HG03139 (cell line): ENCODE results near the gene CFAP54.

Source experiments
- ATAC-seq: cut with Tn5 transposase; IDR thresholded peaks from one replicate; pipeline ENCODE4 v1.9.1; 2021; ENCODE audit not compliant: unreplicated experiment

CFAP54 gene

DNA sequence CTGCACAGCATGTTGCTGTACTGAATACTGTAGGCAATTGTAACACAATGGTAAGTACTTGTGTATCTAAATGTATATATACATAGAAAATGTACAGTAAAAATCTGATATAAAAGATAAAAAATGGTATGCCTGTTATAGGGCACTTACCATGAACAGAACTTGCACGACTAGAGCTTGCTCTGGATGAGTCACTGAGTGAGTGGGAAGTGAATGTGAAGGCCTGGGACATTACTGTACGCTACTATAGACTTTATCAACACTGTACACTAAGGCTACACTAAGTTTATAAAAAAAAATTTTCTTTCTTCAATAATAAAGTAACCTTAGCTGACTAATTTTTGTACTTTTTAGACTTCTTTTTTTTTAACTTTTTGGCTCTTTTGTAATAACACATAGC, 393.5 kb downstream of the CFAP54 start:
- no peak for ATAC-seq

DNA sequence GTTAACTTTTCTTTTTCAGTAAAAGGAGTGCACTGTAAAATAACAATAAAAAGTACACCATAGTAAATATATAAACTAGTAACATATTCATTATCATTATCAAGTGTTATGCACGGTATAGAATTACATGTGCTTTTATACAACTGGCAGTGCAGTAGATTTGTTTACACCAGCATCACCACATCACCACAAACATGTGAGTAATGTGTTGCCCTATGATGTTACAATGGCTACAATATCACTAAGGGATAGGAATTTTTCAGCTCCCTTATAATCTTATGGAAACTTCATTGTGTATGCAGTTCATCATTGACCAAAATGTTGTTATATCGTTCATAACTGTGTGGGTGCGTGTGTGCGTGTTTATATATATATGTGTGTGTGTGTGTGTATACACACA, 394.2 kb downstream of the CFAP54 start:
- no peak for ATAC-seq

DNA sequence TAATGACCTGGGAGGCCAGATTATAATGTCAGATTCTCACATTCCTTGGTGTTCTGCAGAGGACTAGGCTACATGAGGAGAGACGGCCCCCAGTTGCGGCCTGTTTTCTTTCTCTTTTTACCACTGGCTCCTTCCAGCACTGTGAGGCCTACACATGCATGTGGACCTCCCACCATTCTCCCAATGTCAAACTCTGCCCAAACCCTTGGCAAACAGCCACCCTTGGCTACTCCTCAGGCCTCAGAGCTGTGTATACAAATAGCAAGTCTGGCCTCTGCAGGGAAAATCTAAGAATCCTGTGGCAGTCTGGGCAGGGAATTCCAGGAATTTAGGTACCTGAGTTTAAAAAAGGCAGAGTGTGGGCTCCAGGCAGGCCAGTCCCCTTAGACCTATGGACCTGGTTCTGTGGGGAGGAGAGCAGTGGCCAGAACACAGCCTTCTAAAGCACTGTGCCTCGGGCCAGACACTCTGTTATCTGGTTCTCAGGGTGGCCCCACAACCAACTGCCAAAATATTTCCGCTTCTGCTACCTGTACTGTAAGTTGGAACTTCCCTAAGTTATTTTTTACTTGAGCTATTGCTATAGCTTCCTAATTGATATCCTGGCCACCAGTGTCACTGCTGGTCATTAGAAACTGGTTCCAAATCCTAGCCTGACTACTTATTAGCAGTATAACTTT, 397.8 kb downstream of the CFAP54 start:
- ATAC-seq: no peak

DNA sequence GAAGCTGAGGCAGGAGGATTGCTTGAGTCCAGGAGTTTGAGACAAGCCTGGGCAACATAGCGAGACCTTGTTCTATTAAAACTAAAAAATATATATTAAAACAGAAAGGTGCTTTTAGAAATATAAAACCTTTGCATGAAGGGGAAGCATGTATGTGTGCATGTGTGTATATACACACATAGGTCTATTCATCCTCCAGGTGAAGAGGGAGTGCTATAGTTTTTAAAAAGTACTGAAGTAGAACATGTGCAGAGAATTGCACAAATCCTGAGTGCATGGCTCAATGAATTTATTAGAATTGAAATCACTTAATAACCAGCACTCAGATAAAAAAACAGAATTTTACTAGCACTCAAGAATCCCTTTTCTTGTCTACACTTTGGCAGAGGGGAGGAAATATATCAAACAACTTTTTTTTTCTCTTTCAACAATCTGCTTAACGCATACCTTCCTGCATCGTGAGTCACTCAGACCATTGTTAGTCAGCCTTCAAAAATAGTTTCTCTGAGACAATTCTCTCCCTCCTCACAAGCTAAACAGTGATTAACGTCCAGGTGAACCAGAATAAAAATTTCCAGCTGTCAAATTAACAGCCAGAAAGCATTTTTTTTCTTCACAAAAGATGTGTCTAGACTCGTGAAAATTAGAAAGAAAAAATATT, 400.0 kb downstream of the CFAP54 start:
- ATAC-seq: no peak

DNA sequence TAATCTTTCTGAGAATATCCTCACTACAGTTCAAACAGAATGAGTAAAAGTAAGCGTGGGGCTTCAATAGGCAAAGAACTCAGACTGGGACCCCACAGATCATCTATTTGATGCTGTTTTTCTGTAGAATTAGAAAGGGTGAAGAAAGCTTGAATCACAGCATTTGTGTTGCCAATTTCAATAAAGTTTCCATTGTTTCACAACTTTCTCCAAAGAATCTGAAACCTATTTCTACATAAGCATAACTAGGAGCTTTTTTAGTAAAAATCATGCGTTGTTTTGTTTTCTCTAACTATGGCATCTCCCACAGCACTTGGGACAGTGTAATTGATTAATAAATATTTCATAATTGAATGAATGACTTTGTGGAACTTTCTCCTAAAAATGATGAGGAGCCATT, 401.0 kb downstream of the CFAP54 start:
- ATAC-seq: no peak

DNA sequence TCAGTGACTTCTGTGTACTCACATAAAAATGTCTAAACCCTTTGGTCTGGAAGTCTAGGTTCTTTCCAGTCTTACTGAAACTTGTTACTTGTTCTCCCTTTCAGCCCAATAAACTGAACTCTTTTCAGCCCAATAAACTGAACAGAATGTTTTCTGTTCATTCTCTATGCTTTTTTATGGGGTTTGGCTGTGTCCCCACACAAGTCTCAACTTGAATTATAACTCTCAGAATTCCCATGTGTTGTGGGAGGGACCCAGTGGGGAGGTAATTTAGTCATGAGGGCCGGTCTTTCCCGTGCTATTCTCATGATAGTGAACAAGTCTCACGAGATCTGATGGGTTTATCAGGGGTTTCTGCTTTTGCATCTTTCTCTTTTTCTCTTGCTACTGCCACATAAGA, 402.7 kb downstream of the CFAP54 start:
- ATAC-seq: no peak

DNA sequence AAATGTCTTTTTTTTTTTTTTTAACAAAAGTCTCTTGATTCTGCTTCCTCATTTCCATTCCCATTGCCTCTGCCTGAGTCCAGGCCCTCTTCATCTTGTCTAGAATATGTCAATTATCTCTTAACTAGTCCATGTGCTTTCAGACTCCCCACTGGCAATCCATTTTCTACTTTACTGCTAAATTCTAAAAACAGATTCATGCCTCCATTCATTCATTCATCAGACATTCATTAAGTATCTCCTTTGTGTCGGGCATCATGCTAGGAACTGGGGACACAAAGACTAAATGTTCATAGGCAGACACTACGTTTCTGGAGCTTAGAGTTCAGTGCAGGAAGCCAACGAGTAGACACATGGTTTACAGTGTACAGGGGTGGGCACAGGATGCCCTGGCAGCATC, 408.0 kb downstream of the CFAP54 start:
- ATAC-seq: no peak

DNA sequence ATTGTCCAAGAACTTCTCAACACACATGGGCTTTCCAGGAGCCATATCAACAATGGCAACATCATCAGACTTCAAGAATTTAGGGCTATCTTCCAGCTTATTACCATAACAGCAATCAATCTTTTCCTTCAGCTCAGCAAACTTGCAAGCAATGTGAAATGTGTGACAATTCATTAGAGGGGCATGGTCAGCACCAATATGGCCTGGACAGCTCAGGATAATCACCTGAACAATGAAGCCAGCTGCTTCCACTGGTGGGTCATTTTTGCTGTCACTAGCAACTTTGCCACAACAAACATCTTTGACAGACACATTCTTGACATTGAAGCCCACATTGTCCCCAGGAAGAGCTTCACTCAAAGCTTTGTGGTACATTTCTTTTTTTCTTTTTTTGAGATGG, 411.8 kb downstream of the CFAP54 start:
- ATAC-seq: no peak

DNA sequence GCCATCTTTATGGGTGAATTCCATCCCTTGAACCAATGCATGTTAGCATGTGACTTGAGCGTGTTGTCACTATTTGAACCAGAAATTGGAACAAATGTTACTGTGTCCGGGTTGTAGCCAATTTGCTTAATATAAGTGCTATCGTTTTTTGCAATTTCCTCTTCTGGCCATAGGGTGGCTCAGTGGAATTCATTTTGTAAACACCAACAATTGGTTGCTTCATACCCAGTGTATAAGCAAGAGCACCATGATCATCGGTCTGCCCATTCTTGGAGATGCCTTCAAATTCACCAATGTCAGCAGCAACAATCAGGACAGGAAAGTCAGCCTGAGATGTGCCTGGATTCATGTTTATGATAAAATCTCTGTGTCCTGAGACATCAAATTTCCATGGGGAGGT, 412.7 kb downstream of the CFAP54 start:
- ATAC-seq: no peak

DNA sequence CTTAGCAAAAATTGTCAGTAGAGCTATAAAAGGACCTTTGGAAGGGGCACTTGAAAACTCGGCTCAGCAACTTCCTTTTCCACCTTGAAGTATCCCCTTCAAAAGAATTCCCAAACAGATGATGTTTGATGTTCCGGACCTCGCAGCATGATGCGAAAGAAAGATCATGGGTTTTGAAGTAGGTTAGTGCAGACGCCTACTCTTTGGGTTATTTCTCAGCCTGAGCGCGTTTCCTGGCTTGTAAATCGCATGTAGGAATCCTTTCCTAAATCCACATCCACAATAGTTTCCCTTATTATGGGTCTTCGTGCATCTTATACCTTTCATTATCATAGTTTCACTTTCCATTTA, 417.1 kb downstream of the CFAP54 start:
- ATAC-seq: no peak

DNA sequence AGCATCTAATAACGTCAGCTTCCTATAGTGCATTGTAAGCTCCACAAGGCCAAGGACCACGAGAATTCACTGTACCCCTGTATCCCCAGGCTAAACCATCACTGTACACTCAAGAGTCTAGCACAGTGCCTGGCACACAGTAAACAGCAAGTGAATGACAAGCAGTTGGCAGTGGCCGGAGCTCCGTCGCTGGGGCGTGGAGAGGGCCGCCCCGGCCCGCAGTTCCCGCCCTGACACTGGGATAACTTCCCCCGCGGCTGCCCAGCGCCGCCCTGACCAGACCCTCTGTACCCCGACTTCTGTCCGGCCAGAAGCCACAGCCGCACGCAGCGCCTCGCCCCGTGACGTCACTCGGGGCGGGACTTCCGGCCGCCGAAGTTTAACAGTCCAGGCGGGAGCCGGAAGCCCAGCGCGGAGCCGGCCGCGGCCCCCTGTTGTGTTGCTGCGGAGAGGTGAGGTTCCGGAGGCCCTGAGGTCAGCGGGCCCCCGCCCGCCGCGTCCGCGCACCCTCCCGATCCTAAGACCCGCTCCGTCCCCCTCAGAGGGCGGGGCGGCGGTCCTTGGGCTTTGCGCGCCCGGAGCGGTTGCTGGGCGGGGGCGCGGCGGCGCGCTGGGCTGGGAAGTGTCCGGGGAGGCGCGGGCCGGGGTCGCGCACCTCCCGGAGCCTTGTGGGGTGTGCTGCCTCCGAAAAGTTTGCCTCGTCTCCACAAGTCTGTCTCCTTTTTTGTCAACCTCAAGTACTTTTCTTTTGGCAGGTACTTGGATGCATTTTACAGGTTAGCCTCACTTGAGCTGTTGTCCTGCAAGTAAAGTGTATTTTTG, 417.7 kb downstream of the CFAP54 start, which contains the start of gene NEDD1:
Gene NEDD1 (plus strand): TSS at position 409 of the 822 bp plus-strand sequence. CDS start 2,503 bp downstream, outside the sequence.
- ATAC-seq: peak; percentile 96

DNA sequence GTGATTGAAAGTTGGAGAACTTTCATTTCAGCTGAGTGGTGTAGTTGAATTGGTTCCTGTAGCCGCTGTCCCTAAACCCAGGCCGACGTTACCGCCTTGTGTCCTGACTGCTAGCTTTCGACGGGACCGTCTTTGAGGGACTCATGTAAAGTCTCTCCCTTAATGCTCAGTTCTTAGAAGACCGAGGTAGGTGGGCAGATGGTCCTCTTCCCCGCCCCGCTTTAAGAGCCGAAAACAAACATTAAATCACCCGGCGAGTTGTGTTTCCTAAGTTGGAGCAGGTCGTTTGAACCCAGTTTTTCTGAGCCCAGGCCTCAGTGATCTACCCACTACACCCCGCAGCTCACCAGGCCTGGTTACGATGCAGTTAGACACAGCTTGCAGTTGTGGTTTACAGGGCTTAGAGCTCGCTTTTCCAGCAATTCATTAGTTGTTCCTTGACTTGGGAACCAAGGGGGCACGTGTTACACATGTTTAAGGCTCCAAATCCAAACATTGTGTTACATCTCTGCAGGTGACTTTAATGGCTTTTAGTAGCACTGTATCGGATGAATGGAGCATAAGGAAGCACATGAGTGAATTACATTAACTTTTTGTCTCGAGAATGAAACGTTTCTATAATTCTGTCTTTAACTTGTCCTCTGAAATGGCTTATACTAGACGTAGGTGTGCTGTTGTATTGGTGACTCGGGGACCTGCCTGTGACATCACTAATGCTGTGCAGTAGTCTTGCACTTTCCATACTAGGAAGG, 418.5 kb downstream of the CFAP54 start:
- ATAC-seq: peak; percentile 12

DNA sequence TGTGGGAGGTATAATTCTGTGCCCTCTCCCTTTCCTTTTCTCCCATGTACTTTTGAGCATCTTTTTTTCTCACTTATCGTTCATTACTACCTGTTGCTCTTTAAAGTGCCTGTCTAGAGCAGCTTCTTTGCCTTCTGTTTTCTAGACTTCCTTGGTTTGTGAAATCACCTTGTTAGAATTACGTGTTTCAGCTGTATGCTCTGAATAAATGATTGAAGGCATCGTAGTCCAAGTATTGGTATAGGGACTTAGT, 419.0 kb downstream of the CFAP54 start:
- ATAC-seq: no peak

DNA sequence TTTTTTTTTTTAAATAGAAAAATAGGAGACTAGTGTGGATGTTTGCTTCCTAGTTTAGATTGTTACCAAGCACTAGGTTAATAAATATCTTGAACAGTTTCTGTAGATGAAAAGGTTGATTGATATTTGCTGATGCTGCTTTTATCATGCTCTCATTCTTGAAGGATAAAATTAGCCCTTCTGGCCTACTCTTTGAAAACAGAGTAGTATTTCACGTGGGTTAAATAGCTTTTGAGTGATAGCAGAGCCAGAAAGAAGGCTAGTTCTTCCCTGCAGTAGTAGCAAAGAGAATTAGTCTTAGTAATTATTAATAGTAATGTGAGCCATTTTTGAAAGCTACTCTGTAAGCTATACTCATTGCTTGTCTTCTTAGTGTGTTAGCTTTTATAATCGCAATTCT, 422.9 kb downstream of the CFAP54 start:
- no peak for ATAC-seq

DNA sequence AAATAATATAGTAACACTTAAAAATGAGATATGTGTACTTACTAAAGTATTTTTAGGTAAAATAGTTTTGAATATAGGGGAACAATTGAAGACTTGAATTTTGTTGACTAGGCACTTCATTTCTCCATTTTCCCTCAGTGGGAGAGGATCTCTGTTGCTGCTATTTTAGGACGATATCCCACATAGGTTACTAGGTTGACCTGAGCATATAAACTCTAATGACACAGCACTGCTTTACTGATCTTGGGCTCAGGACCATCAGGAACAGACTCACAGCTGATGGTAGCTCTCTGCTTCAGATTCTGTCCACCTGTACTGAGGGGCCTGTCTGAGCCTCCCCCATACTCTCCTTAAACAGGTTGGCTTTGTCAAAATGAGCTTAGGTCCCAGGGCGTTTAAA, 423.6 kb downstream of the CFAP54 start:
- no peak for ATAC-seq

DNA sequence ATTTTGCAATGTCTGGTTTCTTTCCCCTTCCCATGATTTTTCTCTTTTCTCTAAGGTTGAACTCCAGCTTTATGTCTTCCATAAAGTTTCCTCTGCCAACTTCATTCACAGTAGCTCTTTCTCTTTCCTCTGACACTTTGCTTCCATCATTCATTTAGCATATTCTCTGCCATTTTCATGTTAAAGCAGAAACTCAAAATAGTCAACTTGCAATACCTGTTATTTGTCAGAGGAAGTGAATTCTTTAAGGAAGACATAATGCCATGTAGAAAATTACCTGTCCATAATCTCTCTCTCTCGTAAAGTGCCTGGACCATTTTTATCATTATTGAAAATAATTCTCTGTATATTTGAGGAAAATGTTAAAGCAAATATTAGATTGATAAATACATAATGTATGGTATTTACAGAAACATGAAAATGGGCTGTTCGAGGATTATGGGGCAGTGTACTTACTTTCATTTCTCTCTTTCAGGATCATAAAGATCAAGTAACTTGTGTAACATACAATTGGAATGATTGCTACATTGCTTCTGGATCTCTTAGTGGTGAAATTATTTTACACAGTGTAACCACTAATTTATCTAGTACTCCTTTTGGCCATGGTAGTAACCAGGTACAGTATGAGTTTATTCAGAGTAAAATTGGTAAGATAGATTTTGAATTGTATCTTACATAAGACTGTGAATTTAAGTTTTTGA, 430.3 kb downstream of the CFAP54 start:
- no peak for ATAC-seq
